Activated naive CD4-positive, alpha-beta T cell (primary cell): ENCODE results near the gene INTS12.

Source experiments
- DNase-seq, 4 experiments: peaks; one replicate each; lab custom pipeline; 2025; lab: John Stamatoyannopoulos, UW

Gene INTS12

GRCh38 chr4:105683038-105683437 lies 25.5 kb downstream of the INTS12 start:
- no peak for DNase-seq

- no peak for DNase-seq
These were observed 29.3 kb downstream of the INTS12 start for GRCh38 chr4:105679186-105679585.

DNA sequence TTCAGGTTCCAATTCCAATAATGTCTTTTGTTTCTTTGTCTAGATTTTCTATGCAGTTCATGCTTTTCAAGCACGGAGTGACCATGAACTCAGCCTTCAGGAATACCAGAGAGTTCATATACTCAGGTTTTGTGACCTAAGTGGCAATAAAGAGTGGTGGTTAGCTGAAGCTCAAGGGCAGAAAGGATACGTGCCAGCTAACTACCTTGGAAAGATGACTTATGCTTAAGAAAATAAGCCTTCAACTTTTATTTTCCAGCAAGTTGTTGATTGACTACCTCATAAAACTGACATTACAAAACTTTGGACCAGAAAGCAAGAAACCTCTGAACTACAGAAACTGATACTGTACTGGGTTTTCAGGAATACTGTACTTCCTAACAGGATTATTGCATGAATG lies 30.8 kb downstream of the INTS12 start:
- DNase-seq, result no peak

DNA sequence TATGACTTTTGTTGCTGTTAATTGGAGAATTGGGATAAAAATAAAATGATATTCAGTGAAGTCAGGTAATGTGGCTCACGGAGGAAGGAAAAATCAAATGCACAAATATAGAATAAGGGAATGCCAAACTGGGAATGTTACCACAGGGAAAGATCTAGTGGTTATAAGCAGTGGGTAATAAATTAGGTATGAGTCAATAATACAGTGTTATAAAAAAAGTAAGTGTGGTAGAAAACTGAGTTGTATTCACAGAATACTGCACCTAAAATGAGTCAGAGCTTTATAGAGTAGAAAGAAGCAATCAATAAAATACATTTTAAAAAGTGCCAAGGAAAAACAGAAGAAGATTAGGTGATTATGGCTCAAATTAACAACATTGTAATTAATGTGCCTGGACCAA lies 34.5 kb downstream of the INTS12 start:
- no peak for DNase-seq

- no peak for DNase-seq
These were observed 37.2 kb downstream of the INTS12 start for GRCh38 chr4:105671301-105671700.

DNA sequence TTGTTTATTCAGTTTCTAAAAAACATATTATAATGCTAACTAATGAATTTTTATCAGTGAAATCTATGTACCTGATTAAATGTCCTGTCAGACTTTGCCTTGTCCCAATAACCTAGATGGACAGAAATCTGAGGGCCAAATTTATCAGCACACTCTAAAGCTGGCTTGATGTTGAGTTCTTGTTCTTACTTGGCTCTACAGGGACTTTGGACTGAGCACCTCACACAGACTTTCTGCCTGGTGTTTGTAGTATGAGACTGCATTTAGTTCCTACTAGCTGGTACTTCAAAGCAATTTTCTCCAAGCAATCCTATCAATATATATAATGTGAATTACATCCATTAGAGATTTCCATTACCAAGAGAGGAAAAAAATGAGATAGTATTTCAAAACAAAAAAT lies 37.8 kb downstream of the INTS12 start:
- DNase-seq, result no peak

GRCh38 chr4:105666693-105667092 lies 41.8 kb downstream of the INTS12 start:
- no peak for DNase-seq

GRCh38 chr4:105662935-105663675 lies 45.4 kb downstream of the INTS12 start:
- DNase-seq, result no peak

DNA sequence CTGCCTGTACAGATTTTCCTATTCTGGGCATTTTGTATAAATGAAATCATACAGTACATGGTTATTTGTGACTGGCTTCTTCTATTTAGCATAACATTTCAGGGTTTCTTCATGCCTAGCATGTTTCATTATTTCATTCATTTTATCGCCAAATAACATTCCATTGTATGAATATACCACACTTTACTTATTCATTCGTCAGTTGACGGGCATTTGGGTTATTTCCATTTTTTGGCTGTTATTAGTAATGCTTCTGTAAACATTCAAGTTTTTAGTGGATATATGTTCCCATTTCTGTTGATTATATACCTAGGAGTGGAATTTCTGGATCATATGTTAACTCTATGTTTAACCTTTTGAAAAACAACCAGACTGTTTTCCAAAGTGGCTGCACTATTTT lies 47.5 kb downstream of the INTS12 start:
- no peak for DNase-seq

DNA sequence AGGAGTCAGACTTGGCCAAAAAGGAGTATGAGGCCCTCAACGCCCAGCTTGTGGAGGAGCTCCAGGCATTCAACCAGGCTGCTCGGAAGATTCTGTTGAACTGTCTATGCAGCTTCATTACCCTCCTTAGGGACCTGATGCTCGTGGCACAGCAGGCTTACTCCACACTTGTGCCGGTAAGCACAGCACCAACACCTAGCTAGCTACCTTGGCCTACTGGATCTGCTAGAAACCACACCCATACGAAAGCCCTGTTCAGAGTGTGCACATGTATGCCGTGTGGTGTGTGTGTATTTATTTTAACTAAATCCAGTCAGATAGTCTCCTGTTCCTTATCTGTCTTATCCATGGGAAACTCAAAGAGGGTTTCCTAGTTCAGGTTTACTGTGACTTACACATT lies 49.3 kb downstream of the INTS12 start:
- DNase-seq, result no peak

GRCh38 chr4:105657117-105657765 lies 51.2 kb downstream of the INTS12 start:
- DNase-seq, result no peak

GRCh38 chr4:105652286-105652888 lies 56.1 kb downstream of the INTS12 start:
- no peak for DNase-seq

GRCh38 chr4:105651884-105652283 lies 56.6 kb downstream of the INTS12 start:
- DNase-seq, result no peak

- DNase-seq, result no peak
These were observed 58.3 kb downstream of the INTS12 start for GRCh38 chr4:105650190-105650589.

DNA sequence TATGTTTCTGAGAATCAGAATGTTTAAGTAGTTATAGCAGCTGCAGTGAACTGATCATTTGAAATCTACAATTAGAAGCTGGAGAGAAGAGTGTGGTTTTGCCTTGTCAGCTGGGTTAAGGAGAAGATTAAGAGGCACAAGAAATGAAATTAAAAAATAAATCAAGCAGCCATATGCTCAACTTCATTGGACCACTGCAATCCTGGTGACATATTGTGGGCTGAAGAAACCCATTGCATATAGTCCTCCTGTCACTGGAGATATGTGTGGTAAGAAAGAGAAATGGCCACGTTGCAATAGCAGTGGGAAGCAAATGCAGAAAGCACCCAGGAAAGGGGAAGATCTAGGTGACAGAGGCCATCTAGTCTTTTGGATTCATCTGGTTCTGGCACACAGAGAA lies 63.0 kb downstream of the INTS12 start:
- no peak for DNase-seq

DNA sequence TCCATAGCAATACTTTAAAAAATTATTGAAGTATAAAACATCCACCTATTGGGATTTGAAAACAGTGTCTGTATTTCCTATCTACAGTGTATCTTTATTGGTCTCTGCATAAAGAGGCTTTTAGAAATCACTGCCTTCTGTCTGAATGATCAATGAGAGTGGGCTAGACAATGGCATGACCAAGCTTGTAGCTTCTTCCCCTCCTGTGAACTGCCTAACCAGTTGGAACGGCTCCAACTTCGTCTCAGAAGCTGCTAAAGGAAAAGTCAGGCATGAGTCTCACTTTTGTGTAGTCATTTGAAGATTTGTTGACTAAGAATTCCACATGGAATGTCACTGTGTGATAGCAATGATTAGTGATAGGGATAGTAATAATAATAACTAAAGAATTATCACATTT lies 64.2 kb downstream of the INTS12 start:
- DNase-seq, result no peak

DNA sequence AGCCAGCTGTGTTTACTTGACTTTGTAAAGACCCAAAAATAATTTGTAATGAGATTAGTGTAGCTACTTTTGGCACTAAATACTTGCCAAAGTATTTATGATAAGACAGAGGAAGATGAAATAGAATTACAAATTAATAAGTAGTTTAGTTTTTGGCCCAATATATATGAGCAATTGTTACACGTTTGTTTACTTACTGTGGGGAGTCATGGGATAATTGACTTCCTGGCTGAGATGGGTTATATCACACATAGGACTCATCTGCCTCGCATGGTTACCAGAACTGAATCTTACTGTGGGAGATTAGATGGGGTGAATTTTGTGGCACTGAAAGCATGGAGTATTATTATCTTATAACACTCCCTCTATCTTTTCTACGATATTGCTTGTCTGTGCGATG lies 66.6 kb downstream of the INTS12 start:
- no peak for DNase-seq

DNA sequence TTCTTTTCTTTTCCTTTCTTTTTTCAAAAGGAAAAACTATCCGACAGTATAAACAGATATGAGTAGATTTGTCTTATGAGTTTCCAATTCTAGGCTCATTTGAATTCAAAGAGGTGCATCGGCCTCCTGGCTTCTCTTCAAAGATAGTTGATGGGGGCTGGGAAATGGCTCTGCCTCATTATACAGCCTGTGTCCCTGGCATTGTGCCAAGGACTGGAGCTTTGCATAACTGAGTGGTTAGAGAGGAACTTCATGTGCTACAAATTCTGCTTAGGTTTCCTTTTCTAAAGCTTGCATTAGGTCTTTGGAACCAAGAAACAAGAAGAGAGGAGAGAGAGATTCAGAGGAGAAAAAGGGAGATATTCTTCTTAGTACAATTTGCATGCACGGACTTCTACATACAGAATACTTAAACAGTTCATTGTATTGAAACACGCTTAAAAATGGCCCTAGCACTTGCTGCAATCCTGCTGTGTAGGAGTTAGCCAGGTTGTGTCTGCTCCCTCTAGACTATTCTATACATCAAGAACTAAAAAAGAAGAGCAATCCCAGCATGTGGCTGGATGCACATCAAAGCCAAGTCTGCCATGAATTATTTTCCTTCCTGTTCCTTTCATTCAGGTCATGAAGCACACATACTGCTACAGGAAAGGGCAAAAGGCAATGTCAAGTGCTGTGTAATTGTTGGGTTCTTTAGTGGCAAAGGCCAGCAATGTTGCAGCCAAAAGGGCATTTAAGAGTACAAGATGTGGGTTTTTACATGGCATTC lies 70.9 kb downstream of the INTS12 start:
- no peak for DNase-seq

DNA sequence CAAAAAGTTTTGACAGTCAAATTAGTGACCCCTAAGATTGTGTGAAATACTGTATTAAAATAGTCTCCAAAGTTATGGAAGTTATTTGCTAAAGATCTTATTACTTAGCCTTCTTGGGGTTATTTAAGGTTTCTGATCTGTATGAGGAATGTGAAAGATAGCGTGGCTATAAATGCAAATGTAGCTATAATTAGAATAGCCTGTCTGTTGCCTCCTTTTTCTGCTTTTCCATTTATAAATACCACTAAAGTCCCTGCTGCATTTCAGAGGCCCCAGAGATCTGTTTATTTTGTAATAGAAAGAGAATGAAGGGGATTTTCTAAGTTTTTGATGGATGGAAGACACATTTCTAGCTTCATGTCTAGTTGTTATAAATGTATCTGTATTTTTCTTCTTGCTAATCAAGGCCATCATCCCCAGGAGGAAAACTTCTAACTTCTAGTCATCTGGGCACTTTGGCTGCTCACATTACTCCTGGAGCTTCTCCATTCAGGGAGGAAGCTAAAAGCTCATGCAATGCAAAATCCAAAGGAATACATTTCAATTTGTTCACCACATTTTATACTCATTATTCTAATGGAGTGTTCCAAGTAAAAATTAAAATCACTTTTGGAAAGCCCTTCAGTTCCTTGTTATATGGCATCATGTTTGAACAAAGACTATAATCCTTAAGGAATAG lies 73.9 kb downstream of the INTS12 start:
- no peak for DNase-seq

DNA sequence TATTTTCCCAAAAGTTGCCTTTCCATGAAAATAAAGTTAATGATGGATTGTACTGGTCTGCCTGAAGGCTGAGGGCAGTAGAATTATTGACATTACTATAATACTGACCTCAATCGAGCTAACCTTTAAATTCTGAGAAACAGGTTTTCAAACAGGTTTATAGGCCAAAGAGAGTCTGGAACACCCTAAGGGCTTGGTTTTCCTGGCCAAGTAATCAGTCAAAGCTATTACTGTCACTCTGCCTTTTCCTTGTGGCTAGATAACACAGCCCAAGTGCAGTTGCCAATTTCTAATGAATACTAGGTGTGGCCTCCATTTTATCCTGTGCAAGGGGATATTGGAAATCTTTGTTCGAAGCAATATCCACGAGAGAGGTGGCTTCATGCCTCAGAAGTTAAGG lies 75.2 kb downstream of the INTS12 start:
- DNase-seq, result no peak
